Thyroid gland (tissue), 4 donors: ENCODE data around the gene KCTD1.

Experiments used
- POLR2A ChIP-seq, 2 donors: fragments of 450-650 bp; IDR thresholded peaks; one replicate each; pipeline ENCODE4 v1.6.1; 2017; ENCODE audit warnings: antibody characterized with exemption in 2 of 2, mild to moderate bottlenecking in 2 of 2, moderate library complexity in 1 of 2
- TF ChIP-seq, protein P1 (sequence below), 6 experiments: fragments of 200-600 bp in 3 of 6; fragments of 450-650 bp in 3 of 6; sonication (generic) in 3 of 6; IDR thresholded peaks; one replicate each; pipeline ENCODE4 v1.5.1; 2016 to 2019; ENCODE audit warnings: antibody characterized with exemption in 6 of 6, mild to moderate bottlenecking in 2 of 6, inconsistent platforms in 1 of 6, moderate library complexity in 1 of 6

DNA sequence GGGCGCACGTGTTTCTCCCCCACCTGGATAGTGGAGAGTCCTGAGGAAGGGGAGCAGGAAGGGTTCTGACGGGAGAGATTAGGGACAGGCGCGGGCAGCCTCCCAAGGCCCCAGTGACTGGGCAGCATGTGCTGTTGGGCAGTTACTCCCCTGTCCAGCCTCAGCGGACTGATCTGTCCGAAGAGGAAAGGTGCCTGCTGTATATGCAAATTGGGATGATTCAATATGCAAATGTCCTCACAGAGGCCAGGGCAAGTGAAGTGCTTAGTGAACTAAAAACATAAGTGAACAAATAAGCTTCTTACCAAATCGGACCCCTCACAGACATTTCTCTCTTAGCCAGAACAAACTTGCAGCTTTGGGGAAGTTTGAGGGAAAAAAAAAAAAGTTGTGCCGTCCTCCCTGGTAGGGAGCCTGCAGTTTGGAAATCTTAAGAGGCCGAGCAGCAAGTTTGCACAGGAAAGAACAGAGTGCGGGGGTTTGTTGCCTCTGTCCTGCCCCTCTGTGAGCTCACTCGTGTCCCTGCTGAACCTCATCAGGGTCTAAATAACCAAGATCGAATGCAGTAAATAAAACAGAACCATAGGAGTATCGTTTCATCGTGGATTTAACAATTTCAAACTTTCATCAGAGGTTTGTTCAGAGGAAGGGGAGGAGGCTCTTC, 141.4 kb downstream of the KCTD1 start:
- TF ChIP-seq, protein P1, sequence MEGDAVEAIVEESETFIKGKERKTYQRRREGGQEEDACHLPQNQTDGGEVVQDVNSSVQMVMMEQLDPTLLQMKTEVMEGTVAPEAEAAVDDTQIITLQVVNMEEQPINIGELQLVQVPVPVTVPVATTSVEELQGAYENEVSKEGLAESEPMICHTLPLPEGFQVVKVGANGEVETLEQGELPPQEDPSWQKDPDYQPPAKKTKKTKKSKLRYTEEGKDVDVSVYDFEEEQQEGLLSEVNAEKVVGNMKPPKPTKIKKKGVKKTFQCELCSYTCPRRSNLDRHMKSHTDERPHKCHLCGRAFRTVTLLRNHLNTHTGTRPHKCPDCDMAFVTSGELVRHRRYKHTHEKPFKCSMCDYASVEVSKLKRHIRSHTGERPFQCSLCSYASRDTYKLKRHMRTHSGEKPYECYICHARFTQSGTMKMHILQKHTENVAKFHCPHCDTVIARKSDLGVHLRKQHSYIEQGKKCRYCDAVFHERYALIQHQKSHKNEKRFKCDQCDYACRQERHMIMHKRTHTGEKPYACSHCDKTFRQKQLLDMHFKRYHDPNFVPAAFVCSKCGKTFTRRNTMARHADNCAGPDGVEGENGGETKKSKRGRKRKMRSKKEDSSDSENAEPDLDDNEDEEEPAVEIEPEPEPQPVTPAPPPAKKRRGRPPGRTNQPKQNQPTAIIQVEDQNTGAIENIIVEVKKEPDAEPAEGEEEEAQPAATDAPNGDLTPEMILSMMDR (IDR thresholded peaks at IDR 0.05): no peak
- no peak for TF ChIP-seq POLR2A (IDR thresholded peaks at IDR 0.05)
